ENCODE results near the gene HNRNPD.

- TF ChIP-seq CTCF (IDR thresholded peaks at IDR 0.05) (peak; percentile 20 to 50 (median 37)), POLR2A (IDR thresholded peaks at IDR 0.05) (no peak)
These were observed 13.3 kb downstream of the HNRNPD start for GRCh38 chr4:82360298-82361177.
